NT2/D1 (cell line): ENCODE data around the gene PAK2.

Experiments used
- YY1 ChIP-seq: IDR thresholded peaks from 2 replicates; pipeline ENCODE4 v1.6.1; 2011; ENCODE audit not compliant: insufficient read length, insufficient read depth
- ZNF274 ChIP-seq: IDR thresholded peaks from 2 replicates; pipeline ENCODE4 v1.6.1; 2011; ENCODE audit warnings: mild to moderate bottlenecking, low read depth, low read length

- no peak for TF ChIP-seq YY1
- TF ChIP-seq ZNF274 = no peak
Observed at GRCh38 chr3:196867155-196867506, 127.5 kb downstream of the PAK2 start.
